GM19455 (cell line): Measurements from ENCODE around the gene MAGEA8.
"Not testable (repeated sequence)": the region's sequence is repeated elsewhere in the genome, so short reads cannot be mapped to it uniquely, and the experiment has no call there.

Source experiments
- ATAC-seq: cut with Tn5 transposase; IDR thresholded peaks from one replicate; pipeline ENCODE4 v1.9.1; 2021; ENCODE audit not compliant: unreplicated experiment

Gene MAGEA8

DNA sequence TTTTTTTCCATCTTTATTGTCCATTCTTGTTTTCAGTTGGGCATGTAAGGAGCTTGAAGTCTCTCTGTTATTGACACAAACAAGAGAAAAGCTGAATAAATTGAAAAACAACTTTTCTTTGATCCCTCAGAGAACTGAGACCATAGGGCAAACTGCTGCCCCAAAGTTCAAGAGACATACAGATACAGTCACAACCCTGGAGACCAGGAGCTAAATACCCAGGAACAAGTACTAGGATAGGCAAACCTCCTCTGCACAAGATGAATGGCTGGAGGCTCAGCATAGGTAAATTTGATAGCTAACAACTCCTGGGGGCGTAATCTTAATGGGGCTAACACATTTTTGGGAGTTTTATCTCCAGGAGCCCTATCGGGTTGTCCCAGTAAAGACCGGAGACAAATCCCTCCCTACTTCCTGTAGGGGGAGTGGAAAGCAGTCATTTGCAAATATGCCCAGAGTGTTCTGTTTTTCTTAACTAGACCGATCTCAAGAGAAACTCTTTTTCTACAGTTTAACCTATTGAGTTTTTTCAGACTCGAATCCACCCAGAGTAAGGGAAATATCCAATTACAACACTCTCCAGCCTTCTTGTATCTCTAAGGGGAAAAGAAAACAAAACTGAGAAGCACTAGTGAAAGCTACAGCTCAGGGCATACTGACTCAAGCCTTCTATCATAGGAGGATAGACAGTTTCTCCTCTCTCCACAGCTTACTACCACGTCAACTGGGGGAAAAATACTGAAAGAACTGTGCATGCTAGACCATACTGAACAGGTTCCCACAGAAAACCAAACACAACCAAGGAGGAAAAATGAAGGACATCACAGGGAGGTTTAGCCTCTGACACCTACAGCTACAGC lies 23.1 kb downstream of the MAGEA8 start:
- peak; percentile 89 for ATAC-seq

DNA sequence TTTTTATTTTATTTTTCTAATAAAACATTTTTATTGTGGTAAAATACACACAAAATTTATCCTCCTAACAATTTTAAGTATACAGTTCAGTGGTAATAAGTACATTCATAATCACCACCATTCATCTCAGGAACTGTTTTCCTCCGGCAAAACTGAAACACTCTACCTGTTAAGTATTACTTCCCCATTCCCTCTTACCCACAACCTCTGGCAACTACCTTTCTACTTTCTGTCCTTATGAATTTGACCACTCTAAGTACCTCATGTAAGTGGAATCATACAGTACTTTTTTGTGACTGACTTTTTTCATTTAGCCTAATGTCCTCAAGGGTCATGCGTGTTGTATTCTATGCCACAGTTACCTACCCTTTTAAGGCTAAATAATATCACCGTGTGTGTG lies 27.3 kb downstream of the MAGEA8 start:
- no peak for ATAC-seq

DNA sequence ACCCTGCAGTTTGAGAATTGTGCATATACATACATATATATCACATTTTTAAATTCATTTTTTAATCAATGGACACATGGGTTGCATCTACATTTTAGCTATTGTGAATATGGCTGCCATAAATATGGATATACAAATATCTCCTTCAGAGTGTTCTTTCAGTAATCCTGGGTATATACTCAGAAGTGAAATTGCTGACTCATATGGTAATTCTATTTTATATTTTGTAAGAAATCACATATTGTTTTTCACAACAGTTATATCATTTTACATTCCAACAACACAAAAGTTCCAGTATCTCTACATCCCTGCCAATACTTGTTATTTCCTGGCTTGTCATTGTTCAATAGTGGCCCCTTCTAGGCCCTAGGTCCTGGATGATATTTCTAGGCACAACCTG lies 27.7 kb downstream of the MAGEA8 start:
- ATAC-seq: no peak

DNA sequence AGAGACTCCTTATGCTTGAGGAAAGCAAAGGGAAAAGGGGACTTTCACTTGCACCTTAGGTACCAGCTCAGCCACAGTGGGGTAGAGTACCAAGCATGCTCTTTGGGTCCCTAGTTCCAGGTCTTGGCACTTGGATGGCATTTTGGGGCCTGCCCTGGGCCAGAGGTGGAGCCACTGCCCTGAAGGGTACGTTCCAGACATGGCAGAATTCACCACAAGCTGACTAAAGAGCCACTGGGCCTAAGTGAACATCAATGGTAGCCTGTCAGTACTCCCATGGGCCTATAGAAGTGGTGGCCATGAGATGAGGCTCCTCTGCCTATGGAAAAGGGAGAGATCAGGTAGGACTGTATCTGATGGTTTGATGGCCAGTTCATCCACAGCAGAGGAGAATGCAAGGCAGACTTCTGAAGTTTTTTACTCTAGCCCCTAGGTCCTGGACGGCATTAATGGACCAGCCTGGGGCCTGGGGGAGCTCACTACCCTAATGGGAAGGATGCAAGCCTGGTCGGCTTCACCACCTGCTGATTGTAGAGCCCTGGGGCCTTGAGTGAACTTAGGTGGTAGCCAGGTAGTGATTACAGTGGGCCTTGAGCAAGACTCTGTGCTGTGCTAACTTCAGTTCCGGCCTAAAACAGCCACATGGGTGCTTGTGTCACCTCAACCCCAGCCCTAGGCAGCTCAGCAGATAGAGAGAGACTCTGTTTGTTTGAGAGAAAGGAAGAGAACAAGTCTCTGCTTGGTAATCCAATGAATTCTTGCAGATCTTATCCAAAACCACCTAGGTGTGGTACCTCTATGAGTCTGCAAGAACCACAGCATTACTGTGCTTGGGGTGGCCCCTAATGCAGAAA lies 28.6 kb downstream of the MAGEA8 start:
- no peak for ATAC-seq

DNA sequence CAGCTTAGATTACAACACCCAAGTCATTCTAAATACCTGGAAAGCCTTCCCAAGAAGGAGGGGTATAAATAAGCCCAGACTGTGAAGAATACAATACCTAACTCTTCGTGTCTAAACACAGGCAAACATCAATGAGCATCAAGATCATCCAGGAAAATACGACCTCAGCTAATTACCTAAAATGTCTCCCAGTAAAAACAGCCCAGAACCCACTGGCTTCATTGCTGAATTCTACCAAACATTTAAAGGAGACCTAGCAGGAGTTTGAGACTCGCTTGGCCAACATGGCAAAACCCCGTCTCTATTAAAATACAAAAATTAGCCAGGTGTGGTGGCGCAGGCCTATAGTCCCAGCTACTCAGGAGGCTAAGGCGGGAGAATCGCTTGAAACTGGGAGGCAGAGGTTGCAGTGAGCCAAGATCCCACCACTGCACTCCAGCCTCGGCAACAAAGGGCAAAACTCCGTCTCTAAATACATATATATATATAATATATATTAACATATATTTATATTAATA lies 29.3 kb downstream of the MAGEA8 start:
- ATAC-seq: no peak

DNA sequence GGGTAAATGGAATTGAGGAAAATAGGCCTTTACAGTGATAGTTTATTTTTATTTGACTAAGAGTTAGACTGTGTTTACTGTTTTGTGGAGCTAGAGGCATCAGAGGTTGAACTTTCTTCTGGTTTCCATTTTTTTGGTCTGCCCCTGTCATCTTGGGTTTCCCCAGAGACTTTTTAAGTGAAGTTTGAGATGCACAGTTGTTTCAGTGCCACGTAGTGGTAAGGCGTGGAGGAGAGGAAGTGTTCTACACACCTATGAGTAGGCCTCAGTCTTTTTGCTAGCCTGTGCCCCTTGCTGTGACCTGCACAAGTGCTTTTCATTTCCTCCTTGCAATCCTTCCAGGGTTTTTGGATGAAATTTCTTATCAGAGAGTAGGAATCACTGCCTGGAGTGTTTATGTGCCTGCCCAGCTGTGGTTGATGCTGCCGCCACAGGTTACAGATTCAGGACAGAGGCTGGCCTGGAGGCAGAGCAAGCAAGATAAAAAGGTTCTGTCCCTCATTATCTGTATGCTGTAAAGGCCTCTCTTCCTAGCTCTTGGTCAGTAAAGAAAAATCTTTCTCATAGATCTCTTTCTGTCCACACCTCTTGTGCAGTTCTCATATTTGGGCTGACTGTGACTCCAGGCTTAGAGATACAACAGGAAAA lies 35.9 kb downstream of the MAGEA8 start:
- no peak for ATAC-seq

DNA sequence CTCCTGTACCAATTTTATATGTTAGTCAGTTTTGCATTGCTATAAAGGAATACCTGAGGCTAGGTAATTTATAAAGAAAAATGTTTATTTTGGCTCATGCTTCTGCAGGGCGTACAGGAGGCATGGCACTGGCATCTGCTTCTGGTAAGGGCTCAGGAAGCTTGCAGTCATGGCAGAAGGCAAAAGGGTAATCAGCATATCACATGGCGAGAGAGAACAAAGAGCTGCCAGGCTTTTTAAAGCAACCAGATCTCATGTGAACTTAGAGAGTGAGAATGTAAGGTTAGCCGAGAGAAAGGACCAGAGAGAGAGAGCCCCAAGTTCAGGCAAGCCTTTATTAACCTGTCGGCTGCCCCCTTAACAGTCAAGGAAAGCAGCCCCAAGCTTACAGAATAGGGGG lies 42.9 kb downstream of the MAGEA8 start:
- ATAC-seq: not testable (repeated sequence)

DNA sequence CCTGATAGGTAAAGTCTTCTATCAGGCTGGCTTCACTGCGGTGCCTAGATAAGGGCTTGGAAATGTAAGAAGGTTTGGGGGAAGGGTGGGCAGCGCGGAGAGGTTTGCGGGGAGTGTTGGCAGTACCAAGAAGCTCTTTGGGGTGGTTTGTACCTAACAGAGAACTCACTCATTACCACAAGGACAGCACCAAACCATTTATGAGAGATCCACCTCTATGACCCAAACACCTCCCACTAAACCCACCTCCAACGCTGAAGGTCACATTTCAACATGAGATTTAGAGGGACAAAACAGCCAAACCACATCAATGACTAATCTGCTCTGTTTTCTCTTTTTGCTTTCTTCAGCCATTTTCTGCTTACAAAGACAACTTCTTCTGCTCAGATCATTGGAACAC lies 43.5 kb downstream of the MAGEA8 start:
- not testable (repeated sequence) for ATAC-seq

DNA sequence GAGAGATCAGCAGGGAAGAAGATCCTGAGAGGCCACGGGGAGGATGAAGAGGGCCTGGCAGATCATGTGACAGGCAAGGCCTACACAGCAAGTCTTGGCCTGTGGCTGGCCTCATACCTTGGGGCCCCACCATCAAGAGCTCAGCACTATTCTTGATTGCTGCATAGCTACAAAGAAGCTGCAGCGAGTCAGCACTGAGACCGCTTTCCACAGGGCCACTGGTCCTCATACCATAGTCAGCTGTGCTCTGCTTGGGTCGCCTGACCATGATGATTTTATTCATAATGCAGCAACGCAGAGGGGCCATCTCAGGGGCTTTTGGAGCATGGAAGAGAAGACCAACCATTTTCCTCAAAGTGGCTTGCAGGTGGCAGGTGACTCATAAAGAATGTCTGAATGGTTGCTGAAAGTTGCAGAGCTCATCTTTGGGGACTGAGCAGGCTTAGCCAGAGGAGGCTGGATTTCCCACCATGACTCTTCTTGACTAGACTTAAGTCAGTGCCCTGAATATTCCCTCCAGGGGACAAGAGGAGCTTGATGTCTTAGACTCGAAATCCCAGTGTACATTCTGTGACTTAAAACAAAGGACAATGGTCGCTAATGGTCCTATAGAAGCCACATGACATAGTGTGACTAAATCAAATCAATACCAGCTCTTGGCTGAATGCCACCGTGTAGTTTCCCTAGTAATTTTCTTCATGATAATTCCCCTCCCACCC lies 46.4 kb downstream of the MAGEA8 start:
- ATAC-seq: not testable (repeated sequence)

DNA sequence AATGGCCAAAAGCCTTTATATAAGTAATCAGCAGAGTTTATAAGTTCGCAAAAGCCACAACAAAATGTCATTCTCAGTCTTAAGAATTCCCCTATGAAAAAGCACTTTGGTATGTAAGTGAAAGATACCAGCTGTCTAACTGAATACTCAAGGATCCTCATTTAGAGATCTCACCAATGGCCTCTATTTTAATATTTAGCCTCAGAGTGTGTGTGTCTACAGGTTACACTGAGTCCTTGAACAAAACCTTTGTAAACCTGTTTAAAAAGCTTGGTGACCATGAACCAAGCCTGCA lies 46.9 kb downstream of the MAGEA8 start:
- not testable (repeated sequence) for ATAC-seq

DNA sequence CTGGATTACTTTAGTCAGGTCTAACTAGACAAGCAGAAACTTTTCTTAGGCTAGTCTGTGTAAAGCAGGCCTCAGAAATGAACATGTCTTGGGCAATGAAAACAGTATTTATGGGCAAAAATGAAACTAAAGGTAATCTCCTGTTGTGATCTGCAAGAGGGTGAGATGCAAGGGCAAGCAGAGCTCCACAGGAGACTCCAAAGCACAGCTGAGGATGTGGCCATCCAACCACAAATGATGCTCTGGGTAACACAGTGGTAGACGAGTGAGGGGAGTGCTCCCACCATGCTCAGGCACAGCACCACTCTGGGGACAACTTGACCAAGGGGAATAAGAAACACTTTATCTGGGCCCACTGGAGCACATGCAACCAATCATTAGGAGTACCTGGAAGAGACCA lies 47.7 kb downstream of the MAGEA8 start:
- not testable (repeated sequence) for ATAC-seq

DNA sequence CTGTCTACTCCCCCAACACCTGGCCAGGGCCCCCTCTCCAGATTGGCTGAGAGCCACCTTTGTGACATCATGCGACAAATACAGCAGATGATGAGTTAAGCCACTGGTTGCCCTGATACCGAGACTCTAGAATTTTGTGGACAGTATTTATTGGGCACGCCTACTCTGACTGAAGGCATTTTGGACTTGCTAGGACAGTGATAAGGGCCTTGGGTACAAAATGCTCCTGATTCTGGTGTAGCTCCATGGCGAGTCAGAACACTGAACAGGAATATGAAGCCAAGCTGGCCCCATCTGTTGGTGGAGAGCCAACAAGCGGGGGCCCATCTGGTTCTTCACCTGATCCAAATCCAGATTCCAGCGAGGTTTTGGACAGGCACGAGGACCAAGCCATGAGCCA lies 48.4 kb downstream of the MAGEA8 start, which contains the start of gene HSFX4:
Gene HSFX4 (plus strand): TSS at position 174 of the 400 bp plus-strand sequence. CDS start 72 bp downstream, at position 246.
- not testable (repeated sequence) for ATAC-seq

DNA sequence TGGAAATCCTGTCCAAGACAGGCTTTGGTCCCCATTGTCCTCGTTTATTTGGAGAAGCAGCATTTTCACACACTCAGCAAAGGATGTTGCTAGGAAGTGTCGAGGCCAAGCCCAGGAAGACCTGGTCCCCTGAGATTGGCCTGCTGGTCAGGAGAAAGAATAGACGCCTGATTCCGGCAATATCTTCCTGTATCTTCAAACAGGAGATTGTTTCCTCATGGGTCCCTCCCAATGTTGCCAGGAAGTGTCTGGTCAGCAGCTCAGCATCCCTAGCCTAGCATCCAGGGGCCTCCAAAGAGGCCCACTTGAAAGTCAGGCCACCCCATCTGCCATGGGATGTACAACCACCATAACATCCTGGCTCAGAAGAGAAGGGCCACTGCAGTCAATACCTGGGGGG lies 50.4 kb downstream of the MAGEA8 start:
- ATAC-seq: not testable (repeated sequence)

DNA sequence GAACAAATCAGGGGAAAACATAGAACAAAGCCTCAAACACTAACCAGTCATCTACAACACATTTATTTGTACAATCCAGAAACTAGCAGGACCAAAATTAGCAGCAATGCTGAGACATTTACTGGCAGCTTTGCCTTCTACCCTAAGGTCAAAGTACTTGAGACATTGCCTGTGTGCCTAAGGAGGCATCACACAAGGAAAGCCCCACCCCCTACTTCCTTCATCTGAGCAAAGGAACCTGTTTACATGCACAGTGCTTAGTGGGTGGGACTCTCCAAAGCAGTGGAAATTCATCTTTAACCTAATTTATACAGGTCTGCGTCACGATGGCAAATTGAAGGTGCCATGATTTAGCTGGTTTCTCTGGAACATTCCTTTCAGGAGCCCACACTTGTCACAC lies 51.2 kb downstream of the MAGEA8 start:
- not testable (repeated sequence) for ATAC-seq

DNA sequence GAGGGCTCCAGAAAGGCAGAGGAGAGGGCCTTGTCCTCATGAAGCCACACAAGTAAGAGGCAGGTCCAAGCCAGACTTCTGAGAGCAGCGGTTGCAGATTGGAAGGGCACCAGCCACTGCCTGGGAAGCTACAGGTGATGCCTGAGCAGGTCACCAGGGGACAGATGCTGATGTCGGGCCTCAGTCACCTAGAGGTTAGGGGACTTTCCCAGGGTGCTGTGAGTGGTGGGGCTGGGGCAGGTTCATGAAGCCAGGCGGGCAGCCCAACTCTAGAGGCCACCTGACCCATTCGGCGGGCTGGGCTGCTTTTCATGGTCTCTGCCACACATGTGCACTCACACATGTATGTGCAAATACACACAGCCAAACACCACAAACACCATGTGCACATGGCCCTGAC lies 52.0 kb downstream of the MAGEA8 start:
- ATAC-seq: not testable (repeated sequence)

DNA sequence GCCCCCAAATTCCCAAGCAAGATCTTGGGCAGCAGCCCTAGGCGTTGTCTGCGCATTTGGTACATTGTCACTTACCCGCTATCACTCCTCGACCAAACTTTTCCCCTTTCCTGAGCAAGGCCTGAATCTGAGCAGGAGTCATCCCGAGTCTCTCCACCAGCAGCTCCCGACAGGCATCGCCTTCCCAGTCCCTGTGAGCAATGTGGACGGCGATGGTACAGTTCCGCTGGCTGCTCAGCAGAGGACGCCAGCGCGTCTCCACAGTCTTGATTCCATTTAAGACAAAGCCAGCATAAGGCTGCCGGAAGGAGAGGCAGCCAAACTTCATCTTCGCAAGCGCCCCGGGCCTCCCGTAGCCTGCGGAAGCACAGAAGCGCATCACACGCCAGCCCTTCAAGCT lies 52.6 kb downstream of the MAGEA8 start:
- ATAC-seq: not testable (repeated sequence)
